Measurements from ENCODE around the gene IQCH. TPM values are rescaled to one million over a fixed set of nuclear protein-coding genes. Genes with fewer than 3 reads are reported as not detected.

The IQCH gene
- total and polyA plus RNA-seq, 9 of the 15 experiments (the other 6 are each of a cell fraction or from before 2014, with no cell fraction given), result 1.8 to 3.9 (median 2.7) TPM

DNA sequence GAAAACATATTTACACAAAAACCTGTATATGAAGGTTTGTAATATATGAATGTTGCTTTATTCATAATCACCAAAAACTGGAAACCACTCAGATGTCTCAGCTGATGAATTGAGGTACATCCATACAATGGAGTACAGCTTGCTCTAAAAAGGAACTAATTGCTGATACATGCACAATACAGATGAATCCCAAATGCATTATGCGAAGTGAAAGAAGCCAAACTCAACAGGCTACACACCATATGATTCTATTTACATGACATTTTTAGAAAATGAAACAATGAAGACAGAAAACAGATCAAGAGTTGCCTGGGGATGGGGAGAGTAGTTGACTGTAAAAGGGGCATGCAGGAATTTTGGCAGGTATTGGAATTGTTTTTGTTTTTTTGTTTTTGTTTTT, 95.5 kb downstream of the IQCH start:
- no peaks in the 10 kb centered on the region for H3K36me3 ChIP-seq (ENCODE audit: control insufficient read depth, insufficient read depth, low read length)
- in situ Hi-C loops (cut with MboI) (no loop called here), intact Hi-C loops (cut with micrococcal nuclease) (no loop called here)
- no peak overlapping the region for H3K4me3 ChIP-seq
- FAIRE-seq (no peak), DNase-seq (ENCODE audit: extremely low read depth in 1 of 4, low spot score in 3 of 4) (no peak), ATAC-seq (no peak)
- no peak overlapping the region for H2AFZ ChIP-seq (ENCODE audit: low read depth, low read length)
- TF ChIP-seq, protein P1, sequence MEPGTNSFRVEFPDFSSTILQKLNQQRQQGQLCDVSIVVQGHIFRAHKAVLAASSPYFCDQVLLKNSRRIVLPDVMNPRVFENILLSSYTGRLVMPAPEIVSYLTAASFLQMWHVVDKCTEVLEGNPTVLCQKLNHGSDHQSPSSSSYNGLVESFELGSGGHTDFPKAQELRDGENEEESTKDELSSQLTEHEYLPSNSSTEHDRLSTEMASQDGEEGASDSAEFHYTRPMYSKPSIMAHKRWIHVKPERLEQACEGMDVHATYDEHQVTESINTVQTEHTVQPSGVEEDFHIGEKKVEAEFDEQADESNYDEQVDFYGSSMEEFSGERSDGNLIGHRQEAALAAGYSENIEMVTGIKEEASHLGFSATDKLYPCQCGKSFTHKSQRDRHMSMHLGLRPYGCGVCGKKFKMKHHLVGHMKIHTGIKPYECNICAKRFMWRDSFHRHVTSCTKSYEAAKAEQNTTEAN (CRISPR knock-in tag; IDR thresholded peaks at IDR 0.05), result no peak
- TF ChIP-seq, protein P2, sequence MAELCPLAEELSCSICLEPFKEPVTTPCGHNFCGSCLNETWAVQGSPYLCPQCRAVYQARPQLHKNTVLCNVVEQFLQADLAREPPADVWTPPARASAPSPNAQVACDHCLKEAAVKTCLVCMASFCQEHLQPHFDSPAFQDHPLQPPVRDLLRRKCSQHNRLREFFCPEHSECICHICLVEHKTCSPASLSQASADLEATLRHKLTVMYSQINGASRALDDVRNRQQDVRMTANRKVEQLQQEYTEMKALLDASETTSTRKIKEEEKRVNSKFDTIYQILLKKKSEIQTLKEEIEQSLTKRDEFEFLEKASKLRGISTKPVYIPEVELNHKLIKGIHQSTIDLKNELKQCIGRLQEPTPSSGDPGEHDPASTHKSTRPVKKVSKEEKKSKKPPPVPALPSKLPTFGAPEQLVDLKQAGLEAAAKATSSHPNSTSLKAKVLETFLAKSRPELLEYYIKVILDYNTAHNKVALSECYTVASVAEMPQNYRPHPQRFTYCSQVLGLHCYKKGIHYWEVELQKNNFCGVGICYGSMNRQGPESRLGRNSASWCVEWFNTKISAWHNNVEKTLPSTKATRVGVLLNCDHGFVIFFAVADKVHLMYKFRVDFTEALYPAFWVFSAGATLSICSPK (IDR thresholded peaks at IDR 0.05; ENCODE audit: borderline replicate concordance), result no peak
- TF ChIP-seq ZNF586 (CRISPR knock-in tag; conservative IDR thresholded peaks at IDR 0.05) (no peak), RBM34 (IDR thresholded peaks at IDR 0.05; ENCODE audit: borderline replicate concordance, insufficient read depth, low read length) (no peak), NFRKB (IDR thresholded peaks at IDR 0.05; ENCODE audit: low read depth) (no peak), SREBF1 (IDR thresholded peaks at IDR 0.05; ENCODE audit: borderline replicate concordance, low read depth, low read length) (no peak), IRF2 (CRISPR knock-in tag; IDR thresholded peaks at IDR 0.05) (no peak), ZNF551 (CRISPR knock-in tag; IDR thresholded peaks at IDR 0.05) (no peak), E2F3 (CRISPR knock-in tag; IDR thresholded peaks at IDR 0.05) (no peak), STAT5B (CRISPR knock-in tag; IDR thresholded peaks at IDR 0.05) (no peak), PPARD (CRISPR knock-in tag; IDR thresholded peaks at IDR 0.05) (no peak), MCM5 (IDR thresholded peaks at IDR 0.05; ENCODE audit: low read depth) (no peak), FOXJ2 (tag; IDR thresholded peaks at IDR 0.05) (no peak), FOXA3 (CRISPR knock-in tag; conservative IDR thresholded peaks at IDR 0.05 in 1 of 2, IDR thresholded peaks at IDR 0.05 in 1 of 2) (no peak), ZNF583 (CRISPR knock-in tag; IDR thresholded peaks at IDR 0.05) (no peak)
- TF ChIP-seq, protein P3, sequence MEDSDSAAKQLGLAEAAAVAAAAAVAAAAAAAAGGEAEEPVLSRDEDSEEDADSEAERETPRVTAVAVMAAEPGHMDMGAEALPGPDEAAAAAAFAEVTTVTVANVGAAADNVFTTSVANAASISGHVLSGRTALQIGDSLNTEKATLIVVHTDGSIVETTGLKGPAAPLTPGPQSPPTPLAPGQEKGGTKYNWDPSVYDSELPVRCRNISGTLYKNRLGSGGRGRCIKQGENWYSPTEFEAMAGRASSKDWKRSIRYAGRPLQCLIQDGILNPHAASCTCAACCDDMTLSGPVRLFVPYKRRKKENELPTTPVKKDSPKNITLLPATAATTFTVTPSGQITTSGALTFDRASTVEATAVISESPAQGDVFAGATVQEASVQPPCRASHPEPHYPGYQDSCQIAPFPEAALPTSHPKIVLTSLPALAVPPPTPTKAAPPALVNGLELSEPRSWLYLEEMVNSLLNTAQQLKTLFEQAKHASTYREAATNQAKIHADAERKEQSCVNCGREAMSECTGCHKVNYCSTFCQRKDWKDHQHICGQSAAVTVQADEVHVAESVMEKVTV (CRISPR knock-in tag; IDR thresholded peaks at IDR 0.05), result no peak
- TF ChIP-seq, protein P4, sequence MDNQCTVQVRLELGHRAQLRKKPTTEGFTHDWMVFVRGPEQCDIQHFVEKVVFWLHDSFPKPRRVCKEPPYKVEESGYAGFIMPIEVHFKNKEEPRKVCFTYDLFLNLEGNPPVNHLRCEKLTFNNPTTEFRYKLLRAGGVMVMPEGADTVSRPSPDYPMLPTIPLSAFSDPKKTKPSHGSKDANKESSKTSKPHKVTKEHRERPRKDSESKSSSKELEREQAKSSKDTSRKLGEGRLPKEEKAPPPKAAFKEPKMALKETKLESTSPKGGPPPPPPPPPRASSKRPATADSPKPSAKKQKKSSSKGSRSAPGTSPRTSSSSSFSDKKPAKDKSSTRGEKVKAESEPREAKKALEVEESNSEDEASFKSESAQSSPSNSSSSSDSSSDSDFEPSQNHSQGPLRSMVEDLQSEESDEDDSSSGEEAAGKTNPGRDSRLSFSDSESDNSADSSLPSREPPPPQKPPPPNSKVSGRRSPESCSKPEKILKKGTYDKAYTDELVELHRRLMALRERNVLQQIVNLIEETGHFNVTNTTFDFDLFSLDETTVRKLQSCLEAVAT (IDR thresholded peaks at IDR 0.05), result no peak
- no TSS peak for BruUV-seq (replicated peaks)
- no peak overlapping the region for H3K4me2 ChIP-seq (ENCODE audit: insufficient read depth, low read length)
- no peaks in the 10 kb centered on the region for H3K4me1 ChIP-seq (replicated peaks in 1 of 2; ENCODE audit: control insufficient read depth in 2 of 2, insufficient read depth in 2 of 2, low read length in 2 of 2)
- H3K79me2 ChIP-seq (ENCODE audit: control insufficient read depth, insufficient read depth, low read length), result no peaks in the 10 kb centered on the region
- CTCF ChIA-PET (ENCODE audit: low intra/inter-chr PET ratio), result no interaction called here
- no peak overlapping the region for H3K27ac ChIP-seq (ENCODE audit: extremely low read depth, low read depth, low read length)
- no peaks in the 10 kb centered on the region for H3K27me3 ChIP-seq (ENCODE audit: control insufficient read depth in 2 of 2, insufficient read depth in 2 of 2, low read length in 2 of 2)
- H3K9me3 ChIP-seq (replicated peaks; ENCODE audit: control insufficient read depth, insufficient read depth, low read depth, low read length), result no peaks in the 10 kb centered on the region; the same call in 1 of the 2 replicates
- no peaks in the 10 kb centered on the region for H3K9me1 ChIP-seq (ENCODE audit: control insufficient read depth, insufficient read depth, low read length)
- POLR2A ChIA-PET, result no interaction called here
- 10% methylated on average over 1 of the region's 1 CpG for WGBS (ENCODE audit: insufficient coverage, low coverage, missing lambda C conversion rate)
- H4K20me1 ChIP-seq (replicated peaks; ENCODE audit: control insufficient read depth, insufficient read depth, low read length), result no peaks in the 10 kb centered on the region
- H3K9ac ChIP-seq (ENCODE audit: insufficient read depth in 1 of 2, low read depth in 2 of 2, low read length in 2 of 2), result no peak overlapping the region

Data from K562 (cell line).